PC-9 (cell line): ENCODE measurements around the gene LPO.

Source experiments
- EZH2 ChIP-seq: fragments of 200-600 bp; sonication (generic); IDR thresholded peaks from 2 replicates; pipeline ENCODE4 v1.8.0; 2017; ENCODE audit warnings: antibody characterized with exemption, low read depth
- TF ChIP-seq, protein P1 (sequence below): fragments of 200-600 bp; sonication (generic); conservative IDR thresholded peaks from 2 replicates; pipeline ENCODE4 v1.6.1; 2017; ENCODE audit warnings: mixed run types, antibody characterized with exemption, mild to moderate bottlenecking, moderate library complexity

DNA sequence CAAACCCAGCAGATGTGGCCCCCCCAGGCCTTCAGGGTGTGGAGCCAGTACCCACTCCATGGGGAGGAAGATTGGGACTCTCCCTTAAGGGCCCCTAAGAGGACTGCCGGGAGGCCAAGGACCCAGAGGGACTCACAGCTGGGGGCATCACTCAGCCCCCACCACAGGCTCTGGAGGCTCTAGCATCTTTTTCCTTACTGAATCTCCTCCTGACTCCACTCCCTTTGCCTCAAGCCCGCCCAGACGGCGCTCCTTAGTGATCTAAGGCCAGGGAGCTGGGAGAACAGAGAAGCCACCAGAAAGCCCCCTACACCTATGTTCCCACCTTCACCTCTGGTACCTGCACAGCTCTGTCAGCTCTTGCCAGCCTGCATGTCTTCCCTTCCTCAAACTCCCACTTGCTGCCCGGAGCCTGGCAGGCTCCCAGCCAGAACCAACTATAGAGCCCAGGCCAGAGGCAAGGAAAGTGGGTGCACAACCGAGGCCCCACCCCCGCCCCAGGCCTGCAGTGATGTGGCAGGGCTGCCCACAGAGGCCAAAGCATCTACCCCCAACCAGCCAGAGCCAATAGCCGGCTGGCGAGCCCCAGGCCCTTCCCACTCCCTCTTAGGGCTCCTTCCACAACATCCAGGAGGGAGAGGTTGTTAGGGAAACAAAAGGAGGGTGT is 64.7 kb downstream of the LPO start:
- TF ChIP-seq, protein P1, sequence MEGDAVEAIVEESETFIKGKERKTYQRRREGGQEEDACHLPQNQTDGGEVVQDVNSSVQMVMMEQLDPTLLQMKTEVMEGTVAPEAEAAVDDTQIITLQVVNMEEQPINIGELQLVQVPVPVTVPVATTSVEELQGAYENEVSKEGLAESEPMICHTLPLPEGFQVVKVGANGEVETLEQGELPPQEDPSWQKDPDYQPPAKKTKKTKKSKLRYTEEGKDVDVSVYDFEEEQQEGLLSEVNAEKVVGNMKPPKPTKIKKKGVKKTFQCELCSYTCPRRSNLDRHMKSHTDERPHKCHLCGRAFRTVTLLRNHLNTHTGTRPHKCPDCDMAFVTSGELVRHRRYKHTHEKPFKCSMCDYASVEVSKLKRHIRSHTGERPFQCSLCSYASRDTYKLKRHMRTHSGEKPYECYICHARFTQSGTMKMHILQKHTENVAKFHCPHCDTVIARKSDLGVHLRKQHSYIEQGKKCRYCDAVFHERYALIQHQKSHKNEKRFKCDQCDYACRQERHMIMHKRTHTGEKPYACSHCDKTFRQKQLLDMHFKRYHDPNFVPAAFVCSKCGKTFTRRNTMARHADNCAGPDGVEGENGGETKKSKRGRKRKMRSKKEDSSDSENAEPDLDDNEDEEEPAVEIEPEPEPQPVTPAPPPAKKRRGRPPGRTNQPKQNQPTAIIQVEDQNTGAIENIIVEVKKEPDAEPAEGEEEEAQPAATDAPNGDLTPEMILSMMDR, result no peak
- no peak for TF ChIP-seq EZH2
